OCI-LY1 (cell line): ENCODE results near the gene RELCH.

Experiments used
- H2AFZ ChIP-seq: fragments of 200-600 bp; sonication (generic), shearing (Covaris generic); 2 replicates; pipeline ENCODE4 v1.6.0; 2014; ENCODE audit warnings: antibody characterized with exemption, mild to moderate bottlenecking, low read length
- H3F3A ChIP-seq: fragments of 200-600 bp; sonication (generic), shearing (Covaris generic); 2 replicates; pipeline ENCODE4 v1.6.0; 2014; ENCODE audit warnings: mild to moderate bottlenecking, antibody characterized with exemption, low read length, moderate library complexity; ENCODE audit not compliant: insufficient read depth
- H3K27ac ChIP-seq: fragments of 200-600 bp; sonication (generic); 2 replicates; pipeline ENCODE4 v1.5.1; 2014; ENCODE audit warnings: low read length, mixed run types, mild to moderate bottlenecking, low read depth; ENCODE audit not compliant: poor library complexity, severe bottlenecking
- H3K27me3 ChIP-seq: fragments of 200-600 bp; sonication (generic); 2 replicates; pipeline ENCODE4 v1.6.0; 2014; ENCODE audit warnings: antibody characterized with exemption, mild to moderate bottlenecking, low read length, moderate library complexity; ENCODE audit not compliant: insufficient read depth
- H3K36me3 ChIP-seq: fragments of 200-600 bp; sonication (generic); 2 replicates; pipeline ENCODE4 v1.6.1; 2014; ENCODE audit warnings: mild to moderate bottlenecking, antibody characterized with exemption, low read length, moderate library complexity, mixed read lengths; ENCODE audit not compliant: insufficient read depth
- H3K4me1 ChIP-seq: fragments of 200-600 bp; sonication (generic); 2 replicates; pipeline ENCODE4 v1.5.1; 2014; ENCODE audit warnings: mild to moderate bottlenecking, low read length, moderate library complexity; ENCODE audit not compliant: insufficient read depth, severe bottlenecking
- H3K4me2 ChIP-seq: fragments of 200-600 bp; sonication (generic), shearing (Covaris generic); 2 replicates; pipeline ENCODE4 v1.6.1; 2014; ENCODE audit warnings: low read length
- H3K4me3 ChIP-seq: fragments of 200-600 bp; sonication (generic); 2 replicates; pipeline ENCODE4 v1.5.1; 2014; ENCODE audit warnings: low read length, low read depth, mild to moderate bottlenecking, mixed read lengths; ENCODE audit not compliant: poor library complexity, severe bottlenecking
- H3K79me2 ChIP-seq: fragments of 200-600 bp; shearing (Covaris generic); 2 replicates; pipeline ENCODE4 v1.6.1; 2016; ENCODE audit warnings: mixed run types, low read length, mixed read lengths; ENCODE audit not compliant: insufficient read depth
- H3K9ac ChIP-seq: fragments of 200-600 bp; sonication (generic), shearing (Covaris generic); 2 replicates; pipeline ENCODE4 v1.6.1; 2014; ENCODE audit warnings: mild to moderate bottlenecking, low read length, mixed read lengths
- H3K9me2 ChIP-seq: fragments of 200-600 bp; sonication (generic), shearing (Covaris generic); 2 replicates; pipeline ENCODE4 v1.6.1; 2014; ENCODE audit warnings: low read depth, mild to moderate bottlenecking, low read length, mixed read lengths
- H3K9me3 ChIP-seq: fragments of 200-600 bp; shearing (Covaris generic); 2 replicates; pipeline ENCODE4 v1.6.1; 2014; ENCODE audit warnings: low read length, mixed read lengths
- H4K20me1 ChIP-seq: fragments of 200-600 bp; sonication (generic), shearing (Covaris generic); 2 replicates; pipeline ENCODE4 v1.6.0; 2016; ENCODE audit warnings: mild to moderate bottlenecking, low read length; ENCODE audit not compliant: insufficient read depth
- CTCF ChIP-seq: fragments of 200-600 bp; sonication (generic), shearing (Covaris generic); IDR thresholded peaks from 2 replicates; pipeline ENCODE4 v1.5.1; 2017; ENCODE audit warnings: mild to moderate bottlenecking, antibody characterized with exemption, low read length, moderate library complexity, mixed read lengths
- EZH2 ChIP-seq: fragments of 200-600 bp; sonication (generic), shearing (Covaris generic); IDR thresholded peaks from 2 replicates; pipeline ENCODE4 v1.8.0; 2017; ENCODE audit warnings: borderline replicate concordance, mixed run types, mild to moderate bottlenecking, antibody characterized with exemption, low read length, moderate library complexity, mixed read lengths

Gene RELCH

GRCh38 chr18:62239475-62239874 is 52.4 kb downstream of the RELCH start:
- H3K9me3 ChIP-seq = peaks cover 14% of the 10 kb centered on the region
- no peak overlapping the region for H2AFZ ChIP-seq
- H3K9me2 ChIP-seq = no peaks in the 10 kb centered on the region
- H3K9ac ChIP-seq = no peak overlapping the region
- no peaks in the 10 kb centered on the region for H3K4me1 ChIP-seq
- H3K36me3 ChIP-seq = peaks cover 44% of the 10 kb centered on the region
- H3K79me2 ChIP-seq = no peaks in the 10 kb centered on the region; the same call in 1 of the 2 replicates
- H3K27ac ChIP-seq = no peak overlapping the region
- no peak for TF ChIP-seq CTCF
- TF ChIP-seq EZH2 = no peak
- H3F3A ChIP-seq = peaks cover 4% of the 10 kb centered on the region; the same call in 1 of the 2 replicates
- no peaks in the 10 kb centered on the region for H4K20me1 ChIP-seq
- H3K4me2 ChIP-seq = no peak overlapping the region
- no peak overlapping the region for H3K4me3 ChIP-seq
- H3K27me3 ChIP-seq = no peaks in the 10 kb centered on the region

- TF ChIP-seq CTCF = no peak
- TF ChIP-seq EZH2 = no peak
Observed at GRCh38 chr18:62242955-62243354, 55.9 kb downstream of the RELCH start.

GRCh38 chr18:62245177-62245576 is 58.1 kb downstream of the RELCH start:
- peaks cover 12% of the 10 kb centered on the region; the same call in 1 of the 2 replicates for H3K36me3 ChIP-seq
- H3K27ac ChIP-seq = no peak overlapping the region
- H3K9ac ChIP-seq = no peak overlapping the region
- H3F3A ChIP-seq = no peaks in the 10 kb centered on the region; the same call in 1 of the 2 replicates
- TF ChIP-seq CTCF (no peak), EZH2 (no peak)
- no peaks in the 10 kb centered on the region for H4K20me1 ChIP-seq
- no peaks in the 10 kb centered on the region for H3K9me3 ChIP-seq
- H3K27me3 ChIP-seq = no peaks in the 10 kb centered on the region
- H3K79me2 ChIP-seq = no peaks in the 10 kb centered on the region
- no peak overlapping the region for H3K4me3 ChIP-seq
- no peaks in the 10 kb centered on the region for H3K4me1 ChIP-seq
- H2AFZ ChIP-seq = no peak overlapping the region
- H3K9me2 ChIP-seq = no peaks in the 10 kb centered on the region
- H3K4me2 ChIP-seq = no peak overlapping the region

More at GRCh38 chr18:62242955-62243354, 55.9 kb downstream of the RELCH start:
- no peaks in the 10 kb centered on the region for H3F3A ChIP-seq
- no peaks in the 10 kb centered on the region for H3K4me1 ChIP-seq
- no peak overlapping the region for H3K27ac ChIP-seq
- no peaks in the 10 kb centered on the region for H3K27me3 ChIP-seq
- H4K20me1 ChIP-seq = no peaks in the 10 kb centered on the region
- H3K9me2 ChIP-seq = no peaks in the 10 kb centered on the region
- H2AFZ ChIP-seq = no peak overlapping the region
- H3K9ac ChIP-seq = no peak overlapping the region
- no peak overlapping the region for H3K4me2 ChIP-seq
- H3K4me3 ChIP-seq = no peak overlapping the region
- no peaks in the 10 kb centered on the region for H3K9me3 ChIP-seq
- peaks cover 23% of the 10 kb centered on the region for H3K36me3 ChIP-seq
- H3K79me2 ChIP-seq = no peaks in the 10 kb centered on the region
